Spleen (tissue), 7 donors: Measurements from ENCODE around the gene RBM24.

Experiments
- CTCF ChIP-seq, 11 experiments: fragments of 200-600 bp in 7 of 11; fragments of 450-650 bp in 4 of 11; sonication (generic) in 4 of 11; IDR thresholded peaks in 8 of 11; conservative IDR thresholded peaks in 3 of 11; 1 replicate in 7 of 11; 2 replicates in 4 of 11; pipeline versions ENCODE4 v1.4.0 to v1.8.0; 2016 to 2021; ENCODE audit warnings: antibody characterized with exemption in 11 of 11, inconsistent platforms in 4 of 11, mild to moderate bottlenecking in 1 of 11
- POLR2A ChIP-seq, 3 donors: fragments of 450-650 bp; IDR thresholded peaks; one replicate each; pipeline ENCODE4 v1.5.1; 2017; ENCODE audit warnings: antibody characterized with exemption in 3 of 3, mild to moderate bottlenecking in 1 of 3
- POLR2AphosphoS5 ChIP-seq, 3 donors: sonication (generic); formaldehyde crosslinking; IDR thresholded peaks; one replicate each; pipeline ENCODE4 v1.5.1; 2017; ENCODE audit warnings: antibody characterized with exemption in 3 of 3
- donor health status: DM: no; HTN: no; CAD: no; lungs with moderate emphysema.
- donor health status: DM: no; HTN: no; CAD: no.
- donor health status: DM: no; HTN: no; CAD: no.

- no peak for TF ChIP-seq CTCF (IDR thresholded peaks at IDR 0.05 in 8 of 11, conservative IDR thresholded peaks at IDR 0.05 in 3 of 11)
- TF ChIP-seq POLR2A (IDR thresholded peaks at IDR 0.05), result no peak
- TF ChIP-seq POLR2AphosphoS5 (IDR thresholded peaks at IDR 0.05), result no peak
Observed at GRCh38 chr6:17281100-17281496, at the start of gene RBM24.
